ENCODE data around the gene DLGAP4. TPM values are rescaled to one million over a fixed set of nuclear protein-coding genes. Genes with fewer than 3 reads are reported as not detected.
A peak's percentile ranks its signal among the peaks of the same experiment; 100 is the strongest.
"Not testable (repeated sequence)": the region's sequence is repeated elsewhere in the genome, so short reads cannot be mapped to it uniquely, and the experiment has no call there.

The DLGAP4 gene
- total RNA-seq, 1 donor from 2014 or later, result 47.4 TPM

DNA sequence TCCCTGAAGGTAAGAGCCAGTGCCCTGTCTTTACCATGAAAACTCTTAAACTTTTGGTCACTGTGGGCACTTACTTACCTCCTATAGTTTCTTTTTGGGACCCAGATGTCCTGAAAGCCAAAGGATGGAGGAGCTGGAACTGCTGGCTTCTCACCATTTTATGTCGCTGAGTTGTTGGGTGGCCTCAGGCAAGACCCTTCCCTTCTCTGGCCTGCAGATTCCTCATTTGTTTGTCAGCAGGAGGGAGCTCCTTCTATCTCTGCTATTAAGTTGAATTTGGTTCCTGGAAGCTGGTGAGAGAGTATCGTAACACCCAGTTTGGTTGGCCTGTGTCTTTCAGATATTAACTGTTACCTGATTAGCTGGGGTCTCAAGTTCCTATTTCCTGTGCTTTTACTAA lies 167.0 kb downstream of the DLGAP4 start:
- DNase-seq (ENCODE audit: low read depth), result no peak

GRCh38 chr20:36474563-36474962 lies 168.4 kb downstream of the DLGAP4 start:
- no peak for DNase-seq (ENCODE audit: low read depth)

DNA sequence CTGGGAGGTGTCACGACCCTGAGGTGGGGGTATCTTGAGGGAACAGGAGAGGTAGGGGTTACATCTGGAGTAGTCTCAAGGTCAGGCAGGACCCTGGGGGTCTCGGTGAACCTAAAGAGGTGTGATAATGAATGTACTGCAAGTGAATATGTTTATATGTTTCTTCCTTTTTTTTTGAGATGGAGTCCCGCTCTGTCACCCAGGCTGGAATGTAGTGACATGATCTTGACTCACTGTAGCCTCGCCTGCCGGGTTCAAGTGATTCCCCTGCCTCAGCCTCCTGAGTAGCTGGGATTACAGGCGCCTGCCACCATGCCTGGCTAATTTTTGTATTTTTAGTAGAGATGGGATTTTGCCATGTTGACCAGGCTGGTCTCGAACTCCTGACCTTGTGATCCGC lies 168.9 kb downstream of the DLGAP4 start:
- not testable (repeated sequence) for DNase-seq (ENCODE audit: low read depth)

DNA sequence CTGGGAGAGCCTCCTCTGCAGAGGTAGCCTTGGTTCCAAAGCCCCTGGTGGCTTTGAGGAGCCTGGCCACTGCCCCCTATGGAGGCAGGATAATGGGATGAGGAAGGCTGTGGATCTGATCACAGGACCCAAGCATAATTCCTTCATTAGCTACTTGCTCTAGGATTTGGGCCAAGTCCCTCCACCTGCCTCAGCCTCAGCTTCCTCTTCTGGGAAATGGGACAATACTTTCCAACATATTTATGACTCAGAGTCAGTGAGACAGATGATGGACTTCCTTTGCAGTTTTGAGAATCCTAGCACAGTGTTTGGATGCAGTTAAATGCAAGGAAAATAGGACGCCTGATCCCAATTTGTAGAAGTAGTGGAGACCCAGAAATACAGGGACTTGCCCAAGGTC lies 171.3 kb downstream of the DLGAP4 start:
- no peak for DNase-seq (ENCODE audit: low read depth)

DNA sequence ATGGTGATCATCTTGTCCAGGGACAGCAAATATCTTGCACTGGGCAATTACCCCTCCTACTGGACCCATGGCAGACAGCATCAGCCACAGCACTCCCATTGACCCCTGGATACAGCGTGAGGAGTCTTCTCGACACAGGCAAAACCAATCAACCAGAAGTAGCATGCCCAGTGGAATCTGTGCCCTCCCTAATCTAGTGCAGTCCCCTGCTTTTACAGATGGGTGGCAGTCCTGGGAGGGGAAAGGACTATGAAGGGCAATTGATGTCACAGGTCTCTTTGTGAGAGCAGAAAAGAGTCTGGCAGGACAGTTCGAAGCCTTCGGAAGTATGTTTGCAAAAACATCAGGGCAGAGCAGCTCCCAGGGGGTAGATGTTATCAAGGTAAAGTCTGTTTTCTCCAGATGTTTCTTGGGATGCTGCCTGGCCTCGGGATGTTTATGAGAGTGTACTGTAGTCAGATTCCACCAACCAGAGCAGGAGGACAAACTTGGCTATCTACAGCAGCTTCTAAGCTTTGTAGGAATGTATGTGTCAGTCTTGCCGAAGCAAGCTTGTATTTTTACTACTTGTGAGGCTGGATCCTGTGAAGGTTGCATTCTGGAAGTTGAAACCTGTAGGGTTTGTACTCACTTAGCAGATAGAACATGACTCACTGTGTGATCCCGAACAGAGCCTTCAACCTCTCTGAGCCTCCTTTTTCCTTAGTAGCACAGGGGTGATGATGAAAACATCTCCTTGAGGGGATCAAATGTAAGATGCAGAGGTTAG lies 172.2 kb downstream of the DLGAP4 start:
- DNase-seq (ENCODE audit: low read depth), result no peak

GRCh38 chr20:36479938-36480337 lies 173.8 kb downstream of the DLGAP4 start:
- DNase-seq (ENCODE audit: low read depth), result no peak

DNA sequence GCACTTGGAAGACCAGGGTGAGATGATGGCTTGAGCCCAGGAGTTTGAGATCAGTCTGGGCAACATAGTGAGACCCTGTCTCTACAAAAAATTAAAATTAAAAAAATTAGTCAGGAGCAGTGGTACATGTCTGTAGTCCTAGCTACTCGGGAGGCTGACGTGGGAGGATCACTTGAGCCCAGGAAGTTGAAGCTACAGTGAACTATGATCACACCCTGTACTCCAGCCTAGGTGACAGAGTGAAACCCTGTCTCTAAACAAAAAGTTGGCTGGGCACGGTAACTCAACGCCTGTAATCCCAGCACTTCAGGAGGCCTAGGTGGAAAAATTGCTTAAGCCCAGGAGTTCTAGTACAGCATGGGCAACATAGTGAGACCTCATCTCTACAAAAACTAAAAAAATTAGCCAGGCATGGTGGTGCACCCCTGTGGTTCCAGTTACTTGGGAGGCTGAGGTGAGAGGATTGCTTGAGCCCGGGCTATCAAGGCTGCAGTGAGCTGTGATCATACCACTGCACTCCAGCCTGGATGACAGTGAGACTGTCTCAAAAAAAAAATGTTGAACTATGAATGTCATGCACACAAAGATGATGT lies 174.4 kb downstream of the DLGAP4 start:
- no peak for DNase-seq (ENCODE audit: low read depth)

GRCh38 chr20:36481380-36482043 lies 175.4 kb downstream of the DLGAP4 start:
- no peak for DNase-seq (ENCODE audit: low read depth)

DNA sequence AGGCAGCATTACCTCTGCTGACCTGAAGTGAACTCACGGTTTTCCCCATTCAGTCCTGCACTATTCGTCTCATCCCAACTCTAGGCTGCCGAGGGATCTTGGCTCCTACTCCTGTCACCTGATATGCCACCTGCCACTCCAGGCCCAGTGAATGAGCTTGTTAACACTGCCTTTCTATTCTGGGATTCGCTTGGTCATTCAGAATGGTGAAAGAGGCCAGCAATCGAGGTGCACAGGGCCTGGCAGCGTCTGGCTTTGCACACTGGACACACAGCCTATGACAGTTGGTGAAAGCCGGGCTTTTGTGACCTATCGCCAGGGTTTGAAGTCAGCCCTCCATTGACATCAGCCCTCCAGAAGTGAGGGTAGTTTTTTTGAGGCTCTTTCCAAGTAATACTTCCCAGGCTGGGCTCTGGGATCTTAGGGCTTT lies 175.9 kb downstream of the DLGAP4 start:
- DNase-seq (ENCODE audit: low read depth), result no peak

- DNase-seq (ENCODE audit: low read depth), result no peak
Observed at GRCh38 chr20:36483209-36483918, 177.2 kb downstream of the DLGAP4 start.

GRCh38 chr20:36483919-36484808 lies 178.0 kb downstream of the DLGAP4 start:
- DNase-seq (ENCODE audit: low read depth), result peak; percentile 71

GRCh38 chr20:36485286-36485685 lies 179.1 kb downstream of the DLGAP4 start:
- DNase-seq (ENCODE audit: low read depth), result no peak

DNA sequence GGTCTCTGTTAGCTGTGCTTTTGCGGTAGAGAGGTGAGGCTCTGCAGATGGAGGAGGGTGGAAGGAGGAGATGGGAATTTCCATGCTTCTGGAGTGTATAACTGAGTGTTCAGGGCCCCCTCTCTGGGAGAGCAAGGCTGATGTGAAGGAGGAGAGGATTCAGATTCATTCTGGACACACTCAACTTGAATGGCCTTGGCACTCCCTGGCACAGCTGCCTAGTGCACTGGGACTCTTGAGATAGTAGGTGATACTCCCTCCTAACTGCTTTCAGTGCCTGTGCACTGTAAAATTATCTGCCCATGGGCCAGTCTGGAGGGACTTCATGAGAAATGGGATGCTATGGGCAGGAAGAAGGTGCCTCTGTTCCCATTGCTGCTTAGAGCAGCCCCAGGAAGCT lies 180.9 kb downstream of the DLGAP4 start:
- DNase-seq (ENCODE audit: low read depth), result no peak

DNA sequence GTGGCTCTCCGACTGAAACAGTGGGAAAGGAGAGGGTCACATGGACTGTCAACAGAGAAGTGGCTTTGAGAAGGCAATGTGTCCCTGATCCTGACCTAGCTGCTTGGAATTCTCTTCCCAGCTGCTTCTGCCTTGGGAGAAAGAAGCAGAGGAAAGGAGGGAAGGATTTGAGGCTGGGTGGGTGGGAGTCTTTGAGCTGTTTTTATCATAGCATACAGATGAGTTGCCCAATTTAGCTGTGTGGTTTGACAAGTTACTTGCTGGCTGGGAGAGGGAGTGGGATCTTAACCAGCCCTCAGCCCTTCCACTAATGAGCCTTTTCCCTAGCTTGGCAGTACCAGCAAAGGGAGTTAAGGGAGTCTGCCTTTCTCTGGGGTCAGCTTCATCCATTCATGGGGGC lies 184.1 kb downstream of the DLGAP4 start:
- no peak for DNase-seq (ENCODE audit: low read depth)

DNA sequence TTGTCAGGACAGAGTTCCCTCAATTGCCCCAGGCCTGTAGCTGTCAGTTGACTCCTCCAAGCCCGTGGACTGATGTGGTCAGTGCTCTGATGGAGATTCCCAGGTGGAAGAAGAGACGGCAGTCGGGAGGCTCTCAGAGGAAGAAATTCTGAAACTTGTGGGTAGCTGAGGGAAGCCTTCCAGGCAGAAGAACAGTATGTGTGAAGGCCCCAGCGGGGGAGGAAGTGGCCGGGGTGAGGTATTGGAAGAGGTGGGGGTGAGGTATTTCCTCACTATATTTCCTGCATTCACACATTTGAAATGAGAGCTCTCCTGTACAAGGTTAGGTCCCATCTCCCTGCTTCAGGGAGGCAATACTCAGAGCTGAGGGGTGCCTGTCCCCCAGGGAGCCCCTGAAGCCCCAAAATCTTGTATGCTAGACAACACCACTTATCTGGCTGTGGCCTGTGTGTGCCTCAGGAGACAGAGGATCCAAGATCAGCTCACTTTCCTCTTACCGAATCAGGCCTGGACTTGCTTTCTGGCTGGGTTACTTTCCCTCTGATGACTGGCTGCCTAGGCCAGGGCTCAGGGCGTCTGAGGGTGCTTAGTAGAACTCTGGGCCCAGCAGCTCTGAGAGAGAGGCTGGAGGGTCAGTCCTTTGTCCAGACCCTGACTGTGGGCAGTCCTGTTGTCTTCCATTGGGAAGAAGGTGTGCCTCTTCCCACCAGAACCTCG lies 185.9 kb downstream of the DLGAP4 start:
- no peak for DNase-seq (ENCODE audit: low read depth)

DNA sequence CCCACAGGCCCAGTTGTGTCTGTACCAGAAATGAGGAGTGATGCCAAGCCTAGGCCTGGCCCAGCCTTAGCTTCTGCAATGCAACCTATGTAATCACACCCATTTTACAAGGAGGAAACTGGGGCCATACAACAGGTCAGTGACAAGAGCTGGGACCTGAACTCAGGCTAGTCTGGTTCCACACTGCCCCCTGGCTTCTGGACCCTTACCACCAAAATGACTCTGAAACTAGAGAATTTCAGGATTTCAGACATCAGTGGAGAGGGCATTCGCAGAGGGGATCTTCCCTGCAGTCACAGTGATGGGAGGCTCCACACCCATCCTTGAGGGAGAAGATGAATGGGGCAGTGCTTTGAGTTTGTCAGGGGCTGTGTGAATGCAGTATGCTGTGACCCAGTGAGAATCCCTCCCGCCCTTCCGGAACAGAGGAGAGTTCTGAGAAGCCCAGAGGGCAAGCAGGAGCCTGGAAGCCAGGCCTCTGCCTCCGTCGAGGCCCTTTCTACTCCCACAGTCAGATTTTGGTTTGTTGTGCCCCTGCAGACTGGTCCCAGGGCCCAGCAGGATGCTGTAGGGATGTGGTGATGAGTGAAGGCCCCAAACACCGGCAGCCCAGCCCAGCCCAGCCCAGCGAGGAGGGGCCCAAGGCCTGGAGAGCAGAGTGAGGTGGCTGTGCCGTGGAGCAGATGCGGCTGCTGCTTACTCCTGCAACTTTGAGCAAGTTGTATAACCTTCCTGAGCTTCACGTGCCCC lies 187.1 kb downstream of the DLGAP4 start:
- no peak for DNase-seq (ENCODE audit: low read depth)

DNA sequence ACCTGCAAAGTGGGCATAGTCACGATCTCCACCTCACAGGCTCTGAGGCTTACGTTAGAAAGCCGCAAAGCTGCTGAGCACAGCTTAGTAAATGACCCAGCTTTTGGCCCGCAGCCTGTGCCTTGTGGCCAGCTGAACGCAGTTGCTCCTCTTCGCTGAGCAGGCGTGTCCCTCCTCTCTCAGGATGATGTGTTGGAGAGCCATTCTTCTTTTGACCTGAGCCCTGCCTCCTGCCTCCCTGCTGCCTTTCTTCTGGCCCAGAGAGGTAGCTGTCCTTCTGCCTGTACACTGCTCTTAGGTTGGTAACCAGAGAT lies 187.6 kb downstream of the DLGAP4 start:
- peak; percentile 81 for DNase-seq (ENCODE audit: low read depth)

DNA sequence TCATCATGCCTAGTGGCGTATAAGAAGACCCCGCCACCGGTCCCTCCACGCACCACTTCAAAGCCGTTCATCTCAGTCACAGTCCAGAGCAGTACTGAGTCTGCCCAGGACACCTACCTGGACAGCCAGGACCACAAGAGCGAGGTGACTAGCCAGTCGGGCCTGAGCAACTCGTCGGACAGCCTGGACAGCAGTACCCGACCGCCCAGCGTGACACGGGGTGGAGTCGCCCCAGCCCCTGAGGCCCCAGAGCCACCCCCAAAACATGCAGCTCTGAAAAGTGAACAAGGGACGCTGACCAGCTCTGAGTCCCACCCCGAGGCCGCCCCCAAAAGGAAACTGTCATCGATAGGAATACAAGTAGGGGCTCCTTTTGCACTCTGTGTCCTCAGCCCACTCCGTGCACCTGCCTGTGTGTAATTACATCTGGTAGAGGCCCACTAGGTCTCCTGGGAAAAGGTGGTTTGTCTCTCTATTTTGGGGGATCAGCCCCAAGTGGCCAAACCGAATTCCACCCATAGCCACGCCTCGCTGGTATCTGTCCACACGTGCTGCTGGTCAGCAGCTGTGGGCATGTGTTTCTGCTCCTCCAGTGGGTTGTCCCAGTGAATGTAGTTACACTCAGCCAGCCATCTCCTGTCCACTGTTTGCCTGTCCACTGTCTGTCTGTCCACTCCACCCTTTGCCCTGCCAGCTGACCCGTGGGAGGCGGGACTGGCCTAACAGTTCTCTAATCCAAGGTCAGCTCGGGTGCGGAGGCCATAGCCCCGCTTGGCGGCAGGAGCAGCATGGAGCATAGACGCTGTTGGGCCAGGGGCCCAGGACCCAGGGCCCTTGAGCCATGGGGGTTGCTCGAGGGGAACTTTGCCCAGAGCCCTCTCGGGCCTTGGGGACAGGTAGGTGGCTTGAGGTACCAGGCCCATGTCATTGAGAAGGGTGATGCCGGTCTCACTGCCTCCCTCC lies 190.8 kb downstream of the DLGAP4 start:
- no peak for DNase-seq (ENCODE audit: low read depth)

GRCh38 chr20:36497856-36498255 lies 191.7 kb downstream of the DLGAP4 start:
- no peak for DNase-seq (ENCODE audit: low read depth)

Data from renal cortical epithelial cell (primary cell).